Right atrium auricular region (tissue), 2 donors: ENCODE data around the gene DLG5. TPM values are rescaled to one million over a fixed set of nuclear protein-coding genes. Genes with fewer than 3 reads are reported as not detected.

Experiments
- DNase-seq: peaks from one replicate; pipeline ENCODE4 v3.0.0-alpha.2; 2019; ENCODE audit warnings: low spot score
- H3K27ac ChIP-seq, 2 donors: fragments of 200-600 bp; sonication (generic); 1 replicate in 1 of 2; 2 replicates in 1 of 2; pipeline ENCODE4 v1.5.1; 2016 to 2019
- H3K27me3 ChIP-seq, 2 donors: fragments of 200-600 bp; sonication (generic); one replicate each; pipeline versions ENCODE4 v1.5.1 to v1.6.0; 2017 to 2019
- H3K36me3 ChIP-seq: fragments of 200-600 bp; sonication (generic); one replicate; pipeline ENCODE4 v1.5.1; 2016
- H3K4me1 ChIP-seq, 2 donors: fragments of 200-600 bp; sonication (generic); one replicate each; pipeline versions ENCODE4 v1.5.1 to v1.6.0; 2017 to 2019
- H3K4me3 ChIP-seq, 2 donors: fragments of 200-600 bp; sonication (generic); 1 replicate in 1 of 2; 2 replicates in 1 of 2; pipeline ENCODE4 v1.5.1; 2017 to 2019; ENCODE audit warnings: mild to moderate bottlenecking in 1 of 2, moderate library complexity in 1 of 2
- H3K9me3 ChIP-seq, 2 donors: fragments of 200-600 bp; sonication (generic); one replicate each; pipeline ENCODE4 v1.5.1; 2019
- total RNA-seq, 2 donors: library from RNA; depleted of rRNA; stranded (reverse); fragments of >200 nt; gene quantifications; one replicate each; pipeline ENCODE4 v1.1.0, GENCODE V29; 2016
- TF ChIP-seq, protein P1 (sequence below), 2 donors: fragments of 200-600 bp; sonication (generic); IDR thresholded peaks; one replicate each; pipeline ENCODE4 v1.5.1; 2019; ENCODE audit warnings: antibody characterized with exemption in 2 of 2

DLG5 gene
- total RNA-seq, 2 donors from 2014 or later: 10.5 to 20.4 TPM

DNA sequence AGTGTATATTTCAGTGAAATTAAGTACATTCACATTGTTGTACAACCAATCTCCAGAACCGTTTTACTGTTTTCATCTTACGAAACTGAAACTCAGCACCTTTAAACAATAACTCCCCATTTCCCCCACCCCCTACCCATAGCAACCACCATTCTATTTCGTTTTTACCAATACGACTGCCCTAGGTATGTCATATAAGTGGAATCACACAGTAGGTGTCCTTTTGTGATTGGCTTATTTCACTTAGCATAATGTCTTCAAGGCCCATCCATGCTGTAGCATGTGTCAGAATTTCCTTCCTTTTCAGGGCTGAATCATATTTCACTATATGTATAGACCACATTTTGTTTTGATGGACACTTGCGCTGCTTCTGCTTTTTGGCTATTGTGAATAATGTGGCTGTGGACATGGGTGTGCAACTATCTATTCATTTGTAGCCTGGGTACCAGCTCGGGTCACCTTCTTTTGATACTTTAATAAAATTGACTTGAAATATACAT lies 34.3 kb upstream of the DLG5 start:
- no peak for DNase-seq
- Histone ChIP-seq H3K36me3 (no peaks in the 10 kb centered on the region), H3K4me1 (no peaks in the 10 kb centered on the region), H3K9me3 (no peaks in the 10 kb centered on the region), H3K27me3 (no peaks in the 10 kb centered on the region), H3K27ac (no peak overlapping the region), H3K4me3 (no peak overlapping the region)
- TF ChIP-seq, protein P1, sequence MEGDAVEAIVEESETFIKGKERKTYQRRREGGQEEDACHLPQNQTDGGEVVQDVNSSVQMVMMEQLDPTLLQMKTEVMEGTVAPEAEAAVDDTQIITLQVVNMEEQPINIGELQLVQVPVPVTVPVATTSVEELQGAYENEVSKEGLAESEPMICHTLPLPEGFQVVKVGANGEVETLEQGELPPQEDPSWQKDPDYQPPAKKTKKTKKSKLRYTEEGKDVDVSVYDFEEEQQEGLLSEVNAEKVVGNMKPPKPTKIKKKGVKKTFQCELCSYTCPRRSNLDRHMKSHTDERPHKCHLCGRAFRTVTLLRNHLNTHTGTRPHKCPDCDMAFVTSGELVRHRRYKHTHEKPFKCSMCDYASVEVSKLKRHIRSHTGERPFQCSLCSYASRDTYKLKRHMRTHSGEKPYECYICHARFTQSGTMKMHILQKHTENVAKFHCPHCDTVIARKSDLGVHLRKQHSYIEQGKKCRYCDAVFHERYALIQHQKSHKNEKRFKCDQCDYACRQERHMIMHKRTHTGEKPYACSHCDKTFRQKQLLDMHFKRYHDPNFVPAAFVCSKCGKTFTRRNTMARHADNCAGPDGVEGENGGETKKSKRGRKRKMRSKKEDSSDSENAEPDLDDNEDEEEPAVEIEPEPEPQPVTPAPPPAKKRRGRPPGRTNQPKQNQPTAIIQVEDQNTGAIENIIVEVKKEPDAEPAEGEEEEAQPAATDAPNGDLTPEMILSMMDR (IDR thresholded peaks at IDR 0.05): no peak

DNA sequence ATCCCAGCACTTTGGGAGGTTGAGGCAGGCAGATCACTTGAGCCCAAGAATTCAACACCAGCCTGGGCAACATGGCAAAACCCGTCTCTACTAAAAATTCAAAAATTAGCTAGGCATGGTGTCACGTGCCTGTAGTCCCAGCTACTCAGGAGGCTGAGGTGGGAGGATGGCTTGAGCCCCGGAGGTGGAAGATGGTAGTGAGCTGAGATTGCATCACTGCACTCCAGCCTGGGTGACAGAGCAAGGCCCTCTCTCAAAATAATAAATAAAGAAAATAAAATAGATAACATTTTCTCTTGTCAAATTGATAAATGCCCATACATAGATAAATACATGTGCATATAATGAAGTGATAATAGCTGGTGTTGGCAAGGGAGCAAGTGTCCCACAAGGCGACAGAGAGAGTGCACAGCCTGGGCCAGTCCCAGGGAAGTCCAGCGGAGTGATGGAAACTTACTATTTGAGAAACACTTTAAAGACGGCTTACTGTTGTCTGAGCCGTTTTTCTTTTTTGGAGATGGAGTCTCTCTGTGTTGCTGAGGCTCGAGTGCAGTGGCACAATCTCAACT lies 33.4 kb upstream of the DLG5 start:
- no peaks in the 10 kb centered on the region for H3K4me1 ChIP-seq
- no peak overlapping the region for H3K4me3 ChIP-seq
- no peaks in the 10 kb centered on the region for H3K27me3 ChIP-seq
- DNase-seq: no peak
- TF ChIP-seq, protein P1 (IDR thresholded peaks at IDR 0.05): no peak
- H3K36me3 ChIP-seq: no peaks in the 10 kb centered on the region
- no peak overlapping the region for H3K27ac ChIP-seq
- H3K9me3 ChIP-seq: no peaks in the 10 kb centered on the region

DNA sequence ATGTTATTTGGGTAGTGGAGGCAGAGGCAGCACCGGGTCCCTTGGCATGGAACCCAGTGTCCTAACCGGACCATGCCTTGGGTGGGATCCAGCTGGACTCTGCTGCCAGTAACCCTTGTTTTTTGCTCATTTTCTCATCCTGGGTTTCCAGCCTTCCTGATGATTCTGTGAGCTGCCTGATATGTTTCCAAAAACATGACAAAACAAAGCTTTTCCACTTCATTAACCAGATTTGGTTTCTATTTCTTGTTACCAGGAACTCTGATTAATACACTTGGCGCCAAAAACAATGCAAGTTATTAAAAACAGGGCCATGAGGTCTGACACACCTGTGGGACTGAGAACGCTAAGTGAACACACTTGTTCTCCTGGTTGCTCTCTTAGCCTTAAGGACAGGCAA lies 32.8 kb upstream of the DLG5 start:
- DNase-seq: no peak
- TF ChIP-seq, protein P1 (IDR thresholded peaks at IDR 0.05): no peak
- Histone ChIP-seq H3K36me3 (no peaks in the 10 kb centered on the region), H3K27me3 (no peaks in the 10 kb centered on the region), H3K27ac (no peak overlapping the region), H3K4me3 (no peak overlapping the region), H3K4me1 (no peaks in the 10 kb centered on the region), H3K9me3 (no peaks in the 10 kb centered on the region)

DNA sequence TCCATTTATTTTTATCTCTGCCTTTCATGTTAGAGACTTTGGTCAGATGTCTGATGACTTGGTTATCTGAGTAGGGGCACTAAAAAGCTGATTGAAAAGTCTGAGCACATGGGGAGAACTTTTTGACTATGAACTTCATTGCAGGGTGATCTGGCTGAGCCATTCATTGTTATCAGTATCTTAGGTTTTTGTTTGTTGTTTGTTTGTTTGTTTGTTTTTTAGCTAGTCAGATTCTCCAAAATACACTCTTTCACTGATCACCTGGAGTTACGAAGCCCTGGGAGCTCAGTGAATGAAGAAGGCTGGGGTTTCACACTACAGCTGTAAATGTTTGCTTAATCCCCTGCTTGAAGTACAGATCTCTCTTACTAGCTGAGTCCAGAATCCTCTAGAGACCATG lies 28.6 kb upstream of the DLG5 start:
- H3K9me3 ChIP-seq: peaks cover 4 to 24% of the 10 kb centered on the region in 2 donors
- H3K36me3 ChIP-seq: no peaks in the 10 kb centered on the region
- DNase-seq: no peak
- H3K4me3 ChIP-seq: no peak overlapping the region
- no peak overlapping the region for H3K27ac ChIP-seq
- TF ChIP-seq, protein P1 (IDR thresholded peaks at IDR 0.05): no peak
- no peaks in the 10 kb centered on the region for H3K4me1 ChIP-seq
- H3K27me3 ChIP-seq: no peaks in the 10 kb centered on the region

DNA sequence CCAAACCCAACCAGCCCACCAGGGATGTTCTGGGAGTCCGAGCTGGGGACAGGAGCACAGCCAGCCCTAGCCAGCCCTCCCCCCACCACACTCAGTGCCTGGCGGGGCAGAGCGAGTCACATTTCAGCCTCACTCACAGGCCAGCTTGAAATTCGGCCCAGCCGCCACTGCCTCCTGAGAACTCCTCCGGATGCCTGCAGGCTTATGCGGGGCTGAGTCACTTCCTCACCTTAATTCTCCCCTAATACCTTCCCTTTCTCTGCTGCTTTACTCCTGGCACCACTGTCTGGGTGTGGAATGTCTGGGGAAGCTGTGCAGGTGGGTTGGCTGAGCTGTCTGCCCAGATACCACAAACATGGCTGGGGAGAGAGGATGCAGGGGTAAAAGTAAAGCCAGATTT lies 22.6 kb upstream of the DLG5 start:
- peaks cover 4 to 24% of the 10 kb centered on the region in 2 donors for H3K9me3 ChIP-seq

More for the DNA sequence above, 22.6 kb upstream of the DLG5 start:
- Histone ChIP-seq H3K4me3 (no peak overlapping the region), H3K36me3 (no peaks in the 10 kb centered on the region), H3K4me1 (no peaks in the 10 kb centered on the region), H3K27me3 (no peaks in the 10 kb centered on the region), H3K27ac (no peak overlapping the region)
- TF ChIP-seq, protein P1 (IDR thresholded peaks at IDR 0.05): no peak
- DNase-seq: no peak
